Islet of Langerhans (tissue), 1 donor: ENCODE measurements around the gene OPRM1.
"Not testable (repeated sequence)": the region's sequence is repeated elsewhere in the genome, so short reads cannot be mapped to it uniquely, and the experiment has no call there.

ENCODE experiments used
- FAIRE-seq: peaks from one replicate; lab custom pipeline; 2011; peaks lifted over from hg19 to GRCh38; lab: Jason Lieb, UNC

The OPRM1 gene

DNA sequence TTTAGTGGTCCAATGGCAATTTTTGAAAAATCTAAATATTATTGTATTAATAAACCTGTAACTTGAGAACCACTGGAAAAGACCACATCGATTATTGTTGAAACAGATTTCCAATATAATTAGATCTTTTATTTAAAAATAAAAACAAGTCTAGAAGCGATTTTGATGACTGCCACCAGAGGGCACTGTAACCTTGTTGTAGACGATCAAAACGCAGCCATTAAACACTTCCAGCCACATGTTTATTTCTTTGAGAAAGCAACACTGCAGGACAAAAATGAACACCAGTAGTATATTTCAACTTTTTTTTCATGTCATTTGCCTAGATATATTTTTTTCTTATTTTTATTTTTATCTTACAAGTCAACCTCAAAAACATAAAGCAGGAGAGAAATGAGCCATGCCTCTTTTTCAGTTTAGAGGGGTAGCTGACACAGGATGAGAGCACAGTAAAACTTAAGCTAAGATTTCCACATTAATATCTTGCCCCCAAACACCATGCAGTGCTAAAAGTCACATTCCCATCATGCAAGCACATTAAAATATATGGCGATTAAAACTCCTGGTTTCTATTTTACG lies 115.4 kb downstream of the OPRM1 start:
- FAIRE-seq = peak; percentile 98

DNA sequence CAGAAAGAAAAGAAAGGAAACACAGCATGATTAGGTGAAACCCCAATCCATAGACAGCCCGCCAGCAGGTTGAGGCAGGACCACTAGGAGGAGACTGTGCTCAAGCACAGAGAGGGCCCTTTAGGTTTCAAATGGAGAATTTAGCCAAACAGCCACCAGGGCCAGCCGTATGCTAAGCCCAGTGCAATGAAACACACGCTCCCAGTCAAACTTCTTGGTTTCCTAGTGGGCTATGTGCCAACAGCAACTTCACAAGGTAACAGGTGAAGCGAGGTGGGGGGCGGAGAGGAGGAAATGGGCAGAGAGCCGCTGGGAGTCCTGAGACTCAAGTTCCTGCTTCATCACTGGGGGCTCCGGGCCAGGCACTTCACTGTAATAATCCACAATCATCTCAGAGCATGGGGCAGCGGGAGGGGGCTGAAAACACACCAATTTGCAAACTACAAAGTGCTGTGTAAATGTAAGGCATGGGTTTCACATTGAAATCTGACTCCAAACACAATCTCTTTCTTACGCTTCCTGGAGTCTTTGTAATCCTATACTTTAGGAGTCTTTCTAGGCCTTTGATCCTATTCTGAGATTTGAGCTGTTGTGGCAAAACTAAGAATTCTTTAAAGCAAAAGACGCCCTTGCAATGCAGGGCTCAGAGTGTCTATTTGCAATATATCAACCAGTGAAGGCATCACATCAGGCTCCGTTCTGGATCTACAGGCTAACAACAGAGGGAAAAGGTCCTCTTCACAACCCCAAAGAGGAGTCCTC lies 117.3 kb downstream of the OPRM1 start:
- no peak for FAIRE-seq

DNA sequence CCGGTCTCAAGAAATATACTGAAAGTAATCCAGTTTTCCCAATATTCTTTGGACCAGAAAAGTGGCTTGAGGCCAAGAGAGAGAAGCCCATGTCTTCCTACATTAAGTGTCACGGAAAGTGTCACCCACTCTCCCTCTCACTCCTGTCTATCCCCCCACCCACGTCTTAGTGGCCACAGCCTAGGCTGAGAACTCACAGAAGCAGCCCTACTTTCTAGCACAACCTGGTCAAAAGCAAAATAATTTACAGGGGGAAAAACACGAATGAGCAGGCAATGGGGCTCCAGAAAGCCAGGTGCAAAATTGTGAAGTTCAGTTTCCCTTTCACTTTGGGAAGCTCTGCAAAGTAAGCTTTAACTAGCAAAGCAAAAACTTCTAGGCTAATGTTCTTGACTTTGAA lies 118.0 kb downstream of the OPRM1 start:
- no peak for FAIRE-seq

DNA sequence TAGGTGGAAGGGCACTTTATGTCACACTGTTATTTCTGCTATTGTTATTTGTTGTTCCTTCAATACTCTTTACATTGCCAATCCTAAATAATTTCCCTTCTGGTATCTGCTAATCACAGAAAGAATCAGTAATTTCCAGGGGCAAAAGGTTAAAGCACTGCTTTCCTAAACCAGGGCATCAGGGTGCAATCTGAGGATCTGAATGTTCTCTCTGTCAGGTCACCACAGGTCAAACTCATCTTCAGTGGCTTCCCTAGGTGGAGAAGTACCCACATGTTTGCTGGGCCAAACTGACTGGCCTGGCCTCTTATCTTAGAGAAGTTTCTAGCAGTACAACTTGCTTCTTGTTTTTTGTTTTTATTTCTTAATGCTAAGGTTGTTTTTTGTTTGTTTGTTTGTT lies 118.7 kb downstream of the OPRM1 start:
- FAIRE-seq = no peak

DNA sequence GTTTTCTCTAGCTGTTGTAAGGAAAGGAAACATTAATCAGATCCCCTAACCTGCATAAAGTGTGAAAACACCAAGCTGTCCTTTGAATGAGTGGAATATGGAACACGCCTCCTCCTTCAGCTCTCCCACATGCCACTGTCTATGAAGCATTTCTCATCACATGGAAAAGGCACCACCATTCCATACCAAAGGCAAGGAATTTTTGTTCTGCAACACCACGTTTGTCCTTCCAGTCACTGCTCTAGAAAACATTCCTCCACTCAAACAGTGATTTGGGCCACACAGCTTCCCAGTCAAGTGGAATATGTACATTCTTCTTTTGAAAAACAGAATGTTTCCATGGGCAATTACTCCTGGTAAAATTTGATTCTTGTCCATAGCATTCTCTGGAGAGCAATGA lies 120.1 kb downstream of the OPRM1 start:
- no peak for FAIRE-seq

DNA sequence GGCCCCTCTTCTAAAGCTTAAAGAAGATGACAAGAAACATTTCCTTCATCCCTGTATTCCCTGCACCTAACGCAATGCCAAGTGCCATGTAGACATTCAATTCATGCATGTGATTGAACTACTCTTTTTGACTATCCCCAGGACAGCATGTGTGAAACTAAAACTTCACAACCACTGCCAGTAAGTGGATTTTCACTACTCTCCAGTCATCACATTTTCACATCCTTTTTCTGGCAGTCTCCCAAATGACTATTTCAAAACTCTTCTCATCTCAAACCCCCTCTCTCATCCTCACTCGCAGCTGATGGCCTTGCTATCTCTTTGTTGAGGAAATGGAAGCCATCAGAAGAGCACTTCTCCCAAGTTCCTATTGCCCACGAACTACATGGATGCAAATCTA lies 122.6 kb downstream of the OPRM1 start:
- no peak for FAIRE-seq

DNA sequence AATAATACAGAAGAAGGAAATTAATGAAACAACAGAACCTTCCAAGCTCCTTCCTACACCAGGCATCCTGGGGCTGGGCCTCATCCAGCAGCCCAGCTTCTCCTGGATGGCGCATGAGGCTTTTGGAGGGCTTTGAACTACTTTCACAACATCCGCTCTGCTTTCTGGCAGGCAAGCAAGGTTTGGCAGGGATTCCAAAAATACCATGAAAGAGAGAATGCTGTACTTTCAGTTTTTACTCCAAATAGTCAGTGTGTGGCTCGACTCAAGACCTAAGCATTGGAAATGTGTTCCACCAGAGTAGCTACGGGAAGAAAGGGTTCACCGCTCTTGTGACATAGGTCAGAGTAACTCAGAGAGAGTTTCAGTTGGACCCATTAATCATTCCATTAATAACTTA lies 125.4 kb downstream of the OPRM1 start:
- no peak for FAIRE-seq

DNA sequence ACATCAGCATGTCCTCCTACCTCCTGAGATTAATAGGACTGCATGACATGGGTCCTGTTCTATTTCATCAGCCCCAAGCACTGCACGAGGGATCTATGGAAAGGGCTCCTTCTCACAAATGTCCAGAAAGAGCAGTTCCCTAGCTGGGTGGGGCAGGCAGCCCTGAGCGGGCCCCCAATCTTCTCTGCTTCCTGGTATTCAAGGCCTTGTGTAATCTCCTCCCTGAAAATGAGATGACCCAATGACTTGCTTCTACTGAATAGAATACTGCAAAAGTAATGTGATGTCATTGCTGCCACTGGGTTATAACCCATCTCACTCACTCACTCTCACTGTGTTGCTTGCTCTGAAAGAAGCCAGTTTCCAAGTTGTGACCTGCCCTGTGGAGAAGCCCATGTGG lies 126.4 kb downstream of the OPRM1 start:
- FAIRE-seq = no peak

DNA sequence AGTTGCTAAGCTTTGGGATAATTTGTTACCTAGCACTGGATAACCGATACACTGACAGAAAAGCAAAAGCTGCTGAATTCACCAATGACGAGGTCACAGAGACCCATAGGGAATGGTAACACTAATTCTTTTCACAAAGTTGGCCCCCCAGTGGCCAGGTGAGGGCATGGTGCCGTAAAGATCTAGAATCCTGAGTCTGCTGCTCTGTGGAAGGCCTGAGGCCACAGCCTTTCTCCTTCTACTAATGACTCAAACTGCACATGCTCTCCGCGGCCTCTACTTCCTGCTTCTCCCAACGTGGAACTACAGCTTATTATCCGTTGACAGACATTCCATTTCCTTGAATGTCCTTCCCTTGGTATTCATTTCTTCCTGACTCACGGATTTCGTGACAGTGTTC lies 127.1 kb downstream of the OPRM1 start:
- no peak for FAIRE-seq

DNA sequence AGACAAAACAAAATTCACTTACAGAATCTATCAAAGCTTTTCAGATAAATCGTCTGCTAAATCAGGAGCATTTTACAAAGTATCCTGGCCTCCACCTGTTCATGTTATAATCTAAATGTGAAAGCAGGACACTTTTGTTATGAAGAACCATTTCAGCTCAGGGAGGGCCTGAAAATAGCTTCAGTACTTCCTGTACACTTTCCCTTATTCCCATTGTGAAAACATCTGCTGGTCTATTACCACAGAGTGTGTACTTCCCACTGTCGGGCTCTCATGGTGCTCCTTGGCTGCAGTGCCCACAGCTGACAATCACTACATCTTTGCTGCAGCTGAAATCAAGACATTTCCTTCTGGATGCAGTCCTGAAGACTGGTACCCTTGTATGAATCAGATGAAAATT lies 128.1 kb downstream of the OPRM1 start:
- FAIRE-seq = no peak

DNA sequence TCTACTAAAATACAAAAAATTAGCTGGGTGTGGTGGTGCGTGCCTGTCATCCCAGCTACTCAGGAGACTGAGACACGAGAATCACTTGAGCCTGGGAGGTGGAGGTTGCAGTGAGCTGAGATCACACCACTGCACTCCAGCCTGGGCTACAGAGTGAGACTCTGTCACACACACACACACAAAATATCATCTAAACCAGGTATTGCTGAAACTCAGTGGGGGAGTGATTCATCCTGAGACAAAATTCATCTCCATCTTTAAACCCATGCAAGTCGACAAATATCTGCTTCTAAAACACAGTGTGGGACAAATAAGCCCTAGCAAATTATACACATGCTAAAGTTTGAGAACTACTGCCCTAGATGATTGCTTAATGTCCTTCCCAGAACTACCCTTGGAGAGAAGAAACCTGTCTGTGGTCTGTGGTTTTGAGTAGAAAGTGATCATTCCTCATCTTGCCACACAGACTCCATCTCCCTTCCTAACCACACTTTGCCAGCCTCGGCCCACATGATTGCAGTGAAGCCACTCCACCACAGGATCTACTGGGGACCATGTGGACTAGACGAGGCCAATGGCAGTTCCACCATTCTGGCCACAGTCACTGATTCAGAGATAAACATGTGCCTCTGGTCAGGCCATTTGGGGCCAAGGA lies 130.3 kb downstream of the OPRM1 start:
- FAIRE-seq = no peak

DNA sequence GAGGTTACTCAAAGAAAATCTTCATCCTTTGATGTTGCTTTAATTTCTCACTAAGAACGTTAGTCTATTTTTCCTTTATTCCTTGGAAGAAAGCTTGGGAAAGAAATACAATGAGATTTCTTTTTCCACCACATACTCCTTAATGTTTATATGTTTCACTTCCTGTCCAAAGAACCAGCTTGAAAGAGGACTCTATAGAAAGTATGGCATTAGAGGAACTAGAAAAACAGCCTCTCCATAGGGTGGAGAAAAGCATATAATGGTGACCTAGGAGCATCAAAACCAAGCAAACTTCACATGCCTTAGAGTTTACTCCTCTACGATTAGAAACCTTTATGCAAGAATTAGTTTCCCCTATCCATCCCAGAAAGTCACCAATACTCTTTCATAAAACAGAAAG lies 131.1 kb downstream of the OPRM1 start:
- no peak for FAIRE-seq

DNA sequence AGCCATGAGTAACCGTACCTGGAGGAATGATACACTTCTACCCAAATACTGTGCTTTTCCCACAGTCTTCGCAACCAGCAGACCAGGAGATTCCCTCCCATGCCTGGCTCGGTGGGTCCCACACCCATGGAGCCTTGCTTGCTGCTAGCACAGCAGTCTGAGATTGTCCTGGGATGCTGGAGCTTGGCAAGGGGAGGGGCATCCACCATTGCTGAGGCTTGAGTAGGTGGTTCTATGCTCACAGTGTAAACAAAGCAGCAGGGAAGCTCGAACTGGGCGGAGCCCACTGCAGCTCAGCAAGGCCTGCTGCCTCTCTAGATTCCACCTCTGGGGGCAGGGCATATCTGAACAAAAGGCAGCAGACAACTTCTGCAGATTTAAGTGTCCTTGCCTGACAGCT lies 133.4 kb downstream of the OPRM1 start:
- FAIRE-seq = not testable (repeated sequence)

DNA sequence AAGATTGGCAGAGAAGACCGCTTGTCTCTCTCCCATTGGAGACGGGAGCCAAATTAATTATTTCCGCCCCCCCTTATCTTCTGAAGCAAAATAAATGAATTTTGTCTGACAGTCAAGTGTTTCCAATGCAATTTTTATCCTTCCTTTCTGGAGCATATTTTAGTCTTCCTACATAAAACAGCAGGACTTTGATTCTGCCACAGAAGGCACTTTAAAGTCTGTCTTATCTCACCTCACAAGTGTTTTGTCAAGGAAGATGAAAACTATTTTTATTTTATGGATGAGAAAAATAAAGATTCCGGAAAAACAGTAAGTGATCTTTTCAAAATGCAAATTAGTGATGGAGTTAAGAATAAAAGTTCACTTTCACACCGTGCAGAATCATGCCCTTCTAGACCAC lies 140.4 kb downstream of the OPRM1 start:
- no peak for FAIRE-seq

DNA sequence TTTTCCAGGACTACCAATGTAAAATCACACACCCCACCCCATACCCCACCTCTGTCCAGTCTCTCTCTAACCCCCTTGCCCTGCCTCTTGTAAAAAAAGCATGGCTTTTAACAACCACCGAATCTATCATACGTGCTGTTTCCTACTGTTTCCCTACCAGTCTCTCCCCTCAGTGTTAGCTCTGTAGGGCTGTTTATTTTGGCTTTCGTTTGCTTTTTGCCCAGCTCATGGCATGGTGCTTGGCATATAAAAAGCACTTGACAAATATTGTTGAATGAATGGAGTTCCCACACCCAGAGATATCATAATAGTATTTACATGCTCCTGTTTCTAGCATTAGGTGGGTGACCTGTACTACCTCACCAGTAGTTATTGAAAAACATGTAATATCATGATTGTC lies 148.2 kb downstream of the OPRM1 start:
- FAIRE-seq = no peak

DNA sequence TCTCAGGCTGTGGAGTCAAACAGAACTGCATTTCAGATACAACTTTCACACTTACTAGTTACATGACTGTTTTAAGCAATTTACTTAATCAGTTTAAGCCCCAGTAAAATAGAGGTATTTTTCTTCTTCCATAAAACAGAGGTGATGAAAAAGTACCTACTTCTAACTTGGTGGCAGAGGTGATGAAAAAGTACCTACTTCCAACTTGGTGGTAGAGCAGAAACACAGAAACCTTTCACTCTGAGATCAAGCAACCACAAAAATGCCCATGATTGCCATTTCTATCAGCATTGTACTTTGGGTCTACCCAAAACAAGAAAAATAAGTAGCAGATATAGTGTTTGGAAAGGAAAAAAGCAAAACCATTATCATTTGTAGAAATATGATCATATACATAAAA lies 148.7 kb downstream of the OPRM1 start:
- FAIRE-seq = no peak

DNA sequence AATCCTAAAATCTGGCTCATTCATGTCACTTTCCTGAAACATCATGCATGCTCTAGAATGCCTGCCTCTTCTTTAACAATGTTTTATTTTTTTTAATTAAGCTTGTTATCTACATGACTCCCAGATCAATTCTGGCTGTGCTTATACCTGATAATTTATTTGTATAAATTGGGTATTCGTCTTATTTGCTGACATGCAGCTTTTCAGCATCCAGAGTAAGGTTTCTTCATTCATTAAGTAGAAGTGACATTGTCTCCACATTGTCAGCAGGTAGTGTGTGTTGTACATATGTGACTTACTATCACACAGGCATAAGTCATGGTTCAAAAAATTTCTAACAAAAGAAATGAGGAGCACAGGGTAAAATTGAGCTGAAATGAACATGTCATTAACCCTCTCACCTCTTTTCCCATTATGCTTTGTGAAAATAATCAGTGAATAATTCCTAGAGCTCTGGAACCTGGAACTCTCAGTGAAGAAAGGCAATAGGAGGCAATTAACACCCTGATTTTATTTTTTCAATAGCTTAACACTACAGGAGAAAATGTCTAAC lies 157.4 kb downstream of the OPRM1 start:
- no peak for FAIRE-seq

DNA sequence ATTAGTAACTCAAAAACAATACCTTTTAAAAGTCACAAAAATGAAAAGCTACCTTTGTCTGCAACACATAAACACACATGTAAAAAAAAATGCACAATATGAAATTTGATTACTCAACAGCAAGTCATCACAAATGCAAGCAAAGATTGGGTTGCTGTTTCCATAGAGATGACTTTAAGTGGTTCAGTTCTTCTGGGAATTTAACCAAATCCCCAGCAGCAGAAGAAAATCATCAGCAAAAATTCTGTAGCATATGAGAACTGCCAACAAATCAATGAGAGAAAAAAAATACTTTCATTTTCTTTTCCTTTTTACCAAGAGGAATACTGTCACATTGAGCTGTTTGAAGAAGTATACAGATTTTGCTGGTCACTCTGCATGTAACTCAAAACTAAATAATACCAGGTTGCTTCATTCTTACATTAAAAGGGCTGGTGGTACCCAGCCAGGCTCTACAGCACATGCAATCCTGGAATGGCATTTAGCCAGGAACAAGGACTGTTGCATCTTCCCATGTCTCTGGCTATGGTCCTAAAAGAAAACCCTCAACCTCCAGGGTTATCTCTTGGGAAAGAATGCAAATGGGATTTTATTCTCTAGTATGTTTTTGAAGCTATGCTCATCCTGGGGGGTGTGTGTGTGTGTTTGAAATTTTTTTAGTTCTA lies 158.3 kb downstream of the OPRM1 start:
- no peak for FAIRE-seq

DNA sequence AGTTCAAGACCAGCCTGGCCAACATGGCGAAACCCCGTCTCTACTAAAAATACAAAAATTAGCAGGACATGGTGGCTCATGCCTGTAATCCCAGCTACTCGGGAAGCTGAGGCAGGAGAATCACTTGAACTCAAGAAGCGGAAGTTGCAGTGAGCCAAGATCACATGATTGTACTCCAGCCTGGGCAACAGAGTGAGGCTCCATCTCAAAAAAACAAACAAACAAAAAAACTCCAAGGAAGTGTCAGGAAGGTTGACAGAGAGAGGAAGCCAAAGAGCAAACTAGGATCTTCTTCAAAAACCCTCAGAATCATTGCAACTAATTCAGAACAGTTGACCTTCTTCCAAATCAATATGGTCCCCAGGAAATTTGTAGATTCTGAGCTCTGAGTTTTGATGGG lies 162.6 kb downstream of the OPRM1 start:
- FAIRE-seq = not testable (repeated sequence)

DNA sequence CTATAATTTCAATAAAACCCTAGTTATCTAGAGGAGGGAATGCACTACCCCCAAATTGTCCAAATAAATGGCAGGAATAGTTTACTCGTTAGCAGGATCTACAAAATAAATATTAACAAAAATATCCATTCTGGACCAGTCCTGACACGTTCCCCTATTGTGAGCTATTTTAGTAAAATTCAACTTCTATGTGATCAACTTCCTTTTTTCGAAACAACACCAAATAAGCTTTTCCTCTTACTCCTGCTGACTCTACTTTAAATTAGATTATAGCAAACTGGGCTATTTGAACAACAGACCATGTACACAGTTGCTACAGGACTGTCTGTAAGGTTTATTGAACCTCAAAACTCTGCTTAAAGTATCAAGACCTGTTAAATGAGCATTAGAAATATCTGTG lies 163.3 kb downstream of the OPRM1 start:
- no peak for FAIRE-seq

DNA sequence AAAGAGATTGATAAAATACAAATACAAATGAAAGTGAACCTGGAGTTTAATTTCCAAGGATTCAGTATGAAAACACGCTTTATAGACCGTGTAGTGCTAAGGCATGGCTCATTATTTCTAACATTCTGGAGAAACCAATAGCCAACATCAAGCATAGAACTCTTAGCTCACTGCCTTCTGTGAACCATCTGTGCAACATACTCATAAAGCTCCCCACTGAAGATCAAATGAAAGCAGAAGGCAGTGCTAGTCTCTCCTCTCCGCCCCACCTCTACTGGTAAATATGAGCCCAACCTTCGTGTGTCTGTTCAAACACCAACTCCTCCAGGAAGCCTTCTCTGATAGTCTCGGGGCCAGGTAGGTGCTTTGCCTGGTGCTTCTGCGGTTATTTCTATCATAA lies 163.9 kb downstream of the OPRM1 start:
- no peak for FAIRE-seq

DNA sequence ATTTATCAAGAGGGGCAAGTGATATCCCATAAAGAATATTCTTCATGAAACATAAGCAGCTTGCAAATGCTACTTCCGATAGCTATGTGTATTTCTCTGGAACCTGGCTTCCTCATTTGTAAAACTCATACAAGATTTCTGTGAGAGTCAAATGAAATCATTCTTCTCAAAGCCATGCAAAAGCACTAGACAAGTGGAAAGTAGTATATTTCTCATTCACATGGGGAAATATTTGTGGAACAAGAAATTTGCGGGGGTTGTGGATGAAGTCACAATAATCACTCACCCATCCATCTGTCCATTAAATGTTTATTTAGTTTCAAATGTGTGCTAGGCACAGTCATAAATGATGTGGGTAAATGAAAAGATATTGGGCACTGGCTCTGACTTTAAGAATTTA lies 167.1 kb downstream of the OPRM1 start:
- FAIRE-seq = no peak

DNA sequence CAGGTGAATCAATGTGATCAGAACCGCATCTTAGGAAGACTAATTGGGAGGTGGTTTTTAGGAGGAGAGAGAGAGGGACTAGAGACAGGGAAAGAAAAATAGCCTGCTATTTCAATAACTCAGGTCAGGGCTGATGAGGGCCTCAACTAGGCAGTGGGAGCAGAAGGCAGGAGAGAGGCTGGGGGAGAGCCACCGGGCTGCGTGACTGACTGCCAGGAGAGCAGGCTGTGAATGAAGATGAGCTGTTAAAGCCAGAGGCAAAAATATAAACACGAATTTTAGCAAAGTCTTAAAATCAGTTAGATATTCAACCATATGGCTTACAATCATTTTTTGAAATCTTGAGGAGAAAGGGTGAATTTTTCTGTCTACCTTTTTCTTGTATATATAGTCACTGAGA lies 168.0 kb downstream of the OPRM1 start:
- FAIRE-seq = no peak
